ENCODE data around the gene TCF20. TPM values are rescaled to one million over a fixed set of nuclear protein-coding genes. Genes with fewer than 3 reads are reported as not detected.

TCF20 gene
- total RNA-seq, 4 donors from 2014 or later: 20.8 to 34.8 (median 23.3) TPM

GRCh38 chr22:42282252-42282942 is 11.9 kb upstream of the TCF20 start:
- ATAC-seq (ENCODE audit: low FRiP score): no peak
- TF ChIP-seq CTCF (IDR thresholded peaks at IDR 0.05): no peak
- no peak for DNase-seq (ENCODE audit: low spot score)

GRCh38 chr22:42281706-42282251 is 11.3 kb upstream of the TCF20 start:
- DNase-seq (ENCODE audit: low spot score): no peak
- TF ChIP-seq CTCF (IDR thresholded peaks at IDR 0.05): no peak
- no peak for ATAC-seq (ENCODE audit: low FRiP score)

- no peak for ATAC-seq (ENCODE audit: low FRiP score)
- DNase-seq (ENCODE audit: low spot score): no peak
- no peak for TF ChIP-seq CTCF (IDR thresholded peaks at IDR 0.05)
Measured at GRCh38 chr22:42281284-42281683, 10.8 kb upstream of the TCF20 start.

GRCh38 chr22:42280836-42281235 is 10.4 kb upstream of the TCF20 start:
- TF ChIP-seq CTCF (IDR thresholded peaks at IDR 0.05): no peak
- DNase-seq (ENCODE audit: low spot score) (no peak), ATAC-seq (ENCODE audit: low FRiP score) (no peak)

GRCh38 chr22:42280140-42280539 is 9.7 kb upstream of the TCF20 start:
- ATAC-seq (ENCODE audit: low FRiP score): no peak
- DNase-seq (ENCODE audit: low spot score): no peak
- TF ChIP-seq CTCF (IDR thresholded peaks at IDR 0.05): no peak

GRCh38 chr22:42279425-42280020 is 9.1 kb upstream of the TCF20 start:
- TF ChIP-seq CTCF (IDR thresholded peaks at IDR 0.05): no peak
- DNase-seq (ENCODE audit: low spot score): no peak

More at GRCh38 chr22:42279425-42280020, 9.1 kb upstream of the TCF20 start:
- ATAC-seq (ENCODE audit: low FRiP score): no peak

Data from omental fat pad (tissue), 4 donors.